Neural cell (in vitro differentiated cells): ENCODE measurements around the gene CLDN17. TPM values are rescaled to one million over a fixed set of nuclear protein-coding genes. Genes with fewer than 3 reads are reported as not detected.

Experiments
- H2AFZ ChIP-seq: fragments of 200-600, 300-800 bp; sonication (generic), shearing (Covaris generic); 2 replicates; pipeline ENCODE4 v1.6.0; 2014; ENCODE audit warnings: low read depth, mild to moderate bottlenecking, antibody characterized with exemption, low read length, moderate library complexity
- H3F3A ChIP-seq: fragments of 200-600 bp; shearing (Covaris generic); 2 replicates; pipeline ENCODE4 v1.6.1; 2016; ENCODE audit warnings: mild to moderate bottlenecking, moderate library complexity, mixed read lengths, antibody characterized with exemption, low read length; ENCODE audit not compliant: insufficient read depth, poor library complexity, severe bottlenecking
- H3K27ac ChIP-seq: fragments of 200-600, 300-800 bp; sonication (generic), shearing (Covaris generic); 2 replicates; pipeline ENCODE4 v1.5.1; 2014; ENCODE audit warnings: mild to moderate bottlenecking, low read length, moderate library complexity
- H3K27me3 ChIP-seq: fragments of 300-800, 200-600 bp; sonication (generic), shearing (Covaris generic); 2 replicates; pipeline ENCODE4 v1.6.0; 2014; ENCODE audit warnings: mild to moderate bottlenecking, low read depth, low read length, moderate library complexity; ENCODE audit not compliant: insufficient read depth
- H3K36me3 ChIP-seq: fragments of 300-800, 200-600 bp; sonication (generic), shearing (Covaris generic); 2 replicates; pipeline ENCODE4 v1.5.1; 2014; ENCODE audit warnings: mild to moderate bottlenecking, antibody characterized with exemption, low read length, moderate library complexity; ENCODE audit not compliant: insufficient read depth
- H3K4me2 ChIP-seq: fragments of 300-800, 200-600 bp; sonication (generic), shearing (Covaris generic); 2 replicates; pipeline ENCODE4 v1.6.0; 2014; ENCODE audit warnings: mild to moderate bottlenecking, low read length
- H3K4me3 ChIP-seq: fragments of 300-800, 200-600 bp; sonication (generic), shearing (Covaris generic); 2 replicates; pipeline ENCODE4 v1.5.1; 2014; ENCODE audit warnings: mild to moderate bottlenecking, low read length, moderate library complexity
- H3K79me2 ChIP-seq: fragments of 200-600 bp; shearing (Covaris generic); replicated peaks from 2 replicates; pipeline ENCODE4 v1.6.0; 2014; ENCODE audit warnings: mild to moderate bottlenecking, low read length, moderate library complexity; ENCODE audit not compliant: insufficient read depth
- H3K9ac ChIP-seq: fragments of 300-800, 200-600 bp; sonication (generic), shearing (Covaris generic); 2 replicates; pipeline ENCODE4 v1.6.1; 2016; ENCODE audit warnings: mild to moderate bottlenecking, low read length, mixed read lengths
- H3K9me2 ChIP-seq: fragments of 200-600 bp; shearing (Covaris generic); 2 replicates; pipeline ENCODE4 v1.6.1; 2016; ENCODE audit warnings: mild to moderate bottlenecking, low read length, mixed read lengths; ENCODE audit not compliant: insufficient read depth
- H3K9me3 ChIP-seq: fragments of 200-600, 300-800 bp; sonication (generic), shearing (Covaris generic); 2 replicates; pipeline ENCODE4 v1.6.1; 2016; ENCODE audit warnings: mild to moderate bottlenecking, mixed run types, low read length, moderate library complexity, mixed read lengths
- H4K20me1 ChIP-seq: fragments of 200-600 bp; shearing (Covaris generic); 2 replicates; pipeline ENCODE4 v1.6.1; 2016; ENCODE audit warnings: mild to moderate bottlenecking, mixed run types; ENCODE audit not compliant: insufficient read depth
- CTCF ChIP-seq: fragments of 450-650 bp; IDR thresholded peaks from 2 replicates; pipeline ENCODE4 v1.5.1; 2014; ENCODE audit warnings: antibody characterized with exemption, mild to moderate bottlenecking, moderate library complexity; ENCODE audit not compliant: poor library complexity, severe bottlenecking
- EP300 ChIP-seq: fragments of 450-650 bp; conservative IDR thresholded peaks from 2 replicates; pipeline ENCODE4 v1.6.1; 2014; ENCODE audit warnings: antibody characterized with exemption, mild to moderate bottlenecking, moderate library complexity; ENCODE audit not compliant: poor library complexity, severe bottlenecking
- EZH2 ChIP-seq: fragments of 200-600, 300-800 bp; shearing (Covaris generic), sonication (generic); IDR thresholded peaks from 2 replicates; pipeline ENCODE4 v1.6.1; 2014; ENCODE audit warnings: antibody characterized with exemption, low read length, borderline replicate concordance, mild to moderate bottlenecking; ENCODE audit not compliant: insufficient read depth, poor library complexity, severe bottlenecking
- MXI1 ChIP-seq: fragments of 450-650 bp; conservative IDR thresholded peaks from 2 replicates; pipeline ENCODE4 v1.6.1; 2014; ENCODE audit warnings: antibody characterized with exemption, mild to moderate bottlenecking; ENCODE audit not compliant: poor library complexity, severe bottlenecking
- POLR2AphosphoS5 ChIP-seq: IDR thresholded peaks from 2 replicates; pipeline ENCODE4 v1.6.1; 2012
- RAD21 ChIP-seq: fragments of 450-650 bp; conservative IDR thresholded peaks from 2 replicates; pipeline ENCODE4 v1.6.1; 2014; ENCODE audit warnings: antibody characterized with exemption, mild to moderate bottlenecking, moderate library complexity
- SMC3 ChIP-seq: fragments of 450-650 bp; conservative IDR thresholded peaks from 2 replicates; pipeline ENCODE4 v1.6.1; 2014; ENCODE audit warnings: antibody characterized with exemption, mild to moderate bottlenecking, moderate library complexity; ENCODE audit not compliant: poor library complexity
- TAF1 ChIP-seq: IDR thresholded peaks from 2 replicates; pipeline ENCODE4 v1.6.1; 2012; ENCODE audit warnings: low read depth
- polyA minus RNA-seq: library from RNA; depleted of rRNA, polyadenylated mRNA; stranded (reverse); fragments of >200 nt; gene quantifications from 2 replicates; pipeline ENCODE4 v1.2.3, GENCODE V29; 2014
- polyA plus RNA-seq: library from polyadenylated mRNA; depleted of rRNA; stranded (reverse); fragments of >200 nt; gene quantifications from 2 replicates; pipeline ENCODE4 v1.2.3, GENCODE V29; 2014
- TF ChIP-seq, protein P1 (sequence below): IDR thresholded peaks from 2 replicates; pipeline ENCODE4 v1.6.1; 2012; ENCODE audit warnings: borderline replicate concordance

Gene CLDN17, protein sequence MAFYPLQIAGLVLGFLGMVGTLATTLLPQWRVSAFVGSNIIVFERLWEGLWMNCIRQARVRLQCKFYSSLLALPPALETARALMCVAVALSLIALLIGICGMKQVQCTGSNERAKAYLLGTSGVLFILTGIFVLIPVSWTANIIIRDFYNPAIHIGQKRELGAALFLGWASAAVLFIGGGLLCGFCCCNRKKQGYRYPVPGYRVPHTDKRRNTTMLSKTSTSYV
- polyA plus RNA-seq: not detected in 2 replicates
- polyA minus RNA-seq: not detected in 2 replicates

DNA sequence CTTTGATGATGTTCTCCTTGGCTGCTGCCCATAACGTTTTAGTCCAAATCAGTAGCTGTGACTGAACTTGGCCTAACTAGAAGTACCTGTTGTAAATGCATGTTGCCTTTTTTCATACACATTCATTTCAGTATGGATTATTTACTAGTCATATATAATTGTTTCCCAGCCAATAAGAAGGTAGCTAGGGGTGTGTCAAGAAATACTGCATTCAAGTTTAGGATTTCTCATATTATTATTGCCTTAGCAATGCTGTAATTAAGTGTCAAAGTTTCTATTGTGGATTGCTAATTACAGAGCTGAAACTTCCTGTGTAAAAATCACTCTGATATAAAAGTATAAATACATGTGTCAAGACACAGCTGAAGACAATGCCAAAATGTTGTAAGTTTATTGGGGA lies at the start of gene CLDN17:
CLDN17 (minus strand) TSS at position 101 of the 400 bp plus-strand sequence. CDS start 188 bp downstream, outside the sequence.
- no peaks in the 10 kb centered on the region for H4K20me1 ChIP-seq
- H3K9ac ChIP-seq: no peak within 1 kb of the TSS
- no peak within 1 kb of the TSS for H2AFZ ChIP-seq

DNA sequence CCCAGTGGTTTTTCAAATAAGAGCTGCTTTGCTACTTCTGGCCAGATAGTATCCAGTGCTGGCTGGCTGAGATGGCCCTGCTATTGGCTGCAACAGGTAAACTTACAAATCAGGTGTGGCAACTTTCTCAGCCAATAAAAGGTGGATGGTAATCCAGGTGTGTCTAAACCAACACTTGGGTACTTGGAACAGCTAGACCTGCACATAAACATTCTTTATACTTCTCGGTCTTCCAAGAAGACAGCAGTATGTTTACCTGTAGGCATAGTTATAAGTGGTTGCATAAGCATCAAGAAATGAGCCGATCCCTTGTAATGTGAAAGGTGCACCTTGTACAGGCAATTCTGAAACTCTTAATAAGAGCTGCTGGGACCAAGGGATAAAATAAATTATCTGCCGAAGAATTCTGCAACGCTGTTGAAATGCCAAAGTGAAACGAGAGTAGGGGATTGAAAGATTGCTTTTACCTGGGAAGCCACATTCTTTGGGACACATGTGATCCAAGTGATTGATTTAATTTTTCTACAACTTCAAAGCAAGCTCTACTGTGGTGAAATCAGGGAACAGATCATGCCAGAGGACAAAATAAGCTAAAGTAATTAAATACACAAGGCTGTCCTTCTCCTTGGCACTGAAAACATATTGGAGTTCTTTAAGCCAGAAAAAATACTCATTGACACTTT lies 49.6 kb upstream of the CLDN17 start, which contains the start of gene CLDN8:
CLDN8 (minus strand) TSS at position 57 of the 683 bp plus-strand sequence. CDS start 172 bp downstream, outside the sequence.
- Histone ChIP-seq H3K27ac (no peak within 1 kb of the TSS), H3K27me3 (no peaks in the 10 kb centered on the region), H4K20me1 (no peaks in the 10 kb centered on the region), H3K9ac (no peak within 1 kb of the TSS), H3K36me3 (no peaks in the 10 kb centered on the region), H3K9me3 (no peaks in the 10 kb centered on the region), H3K79me2 (no peaks in the 10 kb centered on the region), H3K4me2 (no peak within 1 kb of the TSS), H3K9me2 (no peaks in the 10 kb centered on the region), H3F3A (no peaks in the 10 kb centered on the region), H2AFZ (no peak within 1 kb of the TSS), H3K4me3 (no peak within 1 kb of the TSS)
- TF ChIP-seq, protein P1, sequence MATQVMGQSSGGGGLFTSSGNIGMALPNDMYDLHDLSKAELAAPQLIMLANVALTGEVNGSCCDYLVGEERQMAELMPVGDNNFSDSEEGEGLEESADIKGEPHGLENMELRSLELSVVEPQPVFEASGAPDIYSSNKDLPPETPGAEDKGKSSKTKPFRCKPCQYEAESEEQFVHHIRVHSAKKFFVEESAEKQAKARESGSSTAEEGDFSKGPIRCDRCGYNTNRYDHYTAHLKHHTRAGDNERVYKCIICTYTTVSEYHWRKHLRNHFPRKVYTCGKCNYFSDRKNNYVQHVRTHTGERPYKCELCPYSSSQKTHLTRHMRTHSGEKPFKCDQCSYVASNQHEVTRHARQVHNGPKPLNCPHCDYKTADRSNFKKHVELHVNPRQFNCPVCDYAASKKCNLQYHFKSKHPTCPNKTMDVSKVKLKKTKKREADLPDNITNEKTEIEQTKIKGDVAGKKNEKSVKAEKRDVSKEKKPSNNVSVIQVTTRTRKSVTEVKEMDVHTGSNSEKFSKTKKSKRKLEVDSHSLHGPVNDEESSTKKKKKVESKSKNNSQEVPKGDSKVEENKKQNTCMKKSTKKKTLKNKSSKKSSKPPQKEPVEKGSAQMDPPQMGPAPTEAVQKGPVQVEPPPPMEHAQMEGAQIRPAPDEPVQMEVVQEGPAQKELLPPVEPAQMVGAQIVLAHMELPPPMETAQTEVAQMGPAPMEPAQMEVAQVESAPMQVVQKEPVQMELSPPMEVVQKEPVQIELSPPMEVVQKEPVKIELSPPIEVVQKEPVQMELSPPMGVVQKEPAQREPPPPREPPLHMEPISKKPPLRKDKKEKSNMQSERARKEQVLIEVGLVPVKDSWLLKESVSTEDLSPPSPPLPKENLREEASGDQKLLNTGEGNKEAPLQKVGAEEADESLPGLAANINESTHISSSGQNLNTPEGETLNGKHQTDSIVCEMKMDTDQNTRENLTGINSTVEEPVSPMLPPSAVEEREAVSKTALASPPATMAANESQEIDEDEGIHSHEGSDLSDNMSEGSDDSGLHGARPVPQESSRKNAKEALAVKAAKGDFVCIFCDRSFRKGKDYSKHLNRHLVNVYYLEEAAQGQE: no peak
- TF ChIP-seq TAF1 (no peak), SMC3 (no peak), MXI1 (no peak), POLR2AphosphoS5 (no peak), EP300 (no peak), EZH2 (no peak)

More for the DNA sequence above, at the start of gene CLDN17:
- Histone ChIP-seq H3K4me2 (no peak within 1 kb of the TSS), H3K79me2 (no peaks in the 10 kb centered on the region), H3K27me3 (no peaks in the 10 kb centered on the region), H3K4me3 (no peak within 1 kb of the TSS), H3K36me3 (no peaks in the 10 kb centered on the region), H3K9me3 (no peaks in the 10 kb centered on the region), H3F3A (no peaks in the 10 kb centered on the region), H3K27ac (no peak within 1 kb of the TSS), H3K9me2 (no peaks in the 10 kb centered on the region)
- no peak for TF ChIP-seq SMC3
- TF ChIP-seq EZH2: no peak
- no peak for TF ChIP-seq RAD21
- TF ChIP-seq CTCF: no peak
- TF ChIP-seq, protein P1: no peak
- no peak for TF ChIP-seq MXI1
- no peak for TF ChIP-seq POLR2AphosphoS5
- no peak for TF ChIP-seq EP300
- TF ChIP-seq TAF1: no peak
